T-helper 2 cell treated with Interferon-gamma antibody and Interleukin-4, amounts not matched to agents 100 ng/mL and 5 ng/mL, for 36 hours (primary cell): Measurements from ENCODE around the gene CELF1. TPM values are rescaled to one million over a fixed set of nuclear protein-coding genes. Genes with fewer than 3 reads are reported as not detected.
"Not testable (repeated sequence)": the region's sequence is repeated elsewhere in the genome, so short reads cannot be mapped to it uniquely, and the experiment has no call there.

Experiments
- intact Hi-C: fragments of 100-400 bp; cut with micrococcal nuclease; formaldehyde crosslinking; loops from one replicate; pipeline ENCODE4 v1.15.1; 2023
- total RNA-seq: library from RNA; stranded (reverse); gene quantifications from 2 replicates; pipeline ENCODE4 v1.2.3, GENCODE V29; 2022

Gene CELF1
- total RNA-seq, 1 donor from 2014 or later: 115 TPM

- intact Hi-C loops: loop anchor here (1.0 to 5.0 kb wide), 3 partner anchors 11 to 360 kb away; partner anchors contain the start of gene NUP160
These were observed 24.6 kb upstream of the CELF1 start for GRCh38 chr11:47577460-47578041.

GRCh38 chr11:47573321-47573720 lies 20.4 kb upstream of the CELF1 start:
- intact Hi-C loops: no loop called here

- intact Hi-C loops: no loop called here
These were observed 19.9 kb upstream of the CELF1 start for GRCh38 chr11:47572715-47573255.

- intact Hi-C loops: no loop called here
These were observed 19.0 kb upstream of the CELF1 start for GRCh38 chr11:47571895-47572294.

GRCh38 chr11:47571357-47571729 lies 18.4 kb upstream of the CELF1 start:
- intact Hi-C loops: no loop called here

- intact Hi-C loops: no loop called here
These were observed 17.9 kb upstream of the CELF1 start for GRCh38 chr11:47570651-47571356.

GRCh38 chr11:47569646-47570045 lies 16.7 kb upstream of the CELF1 start:
- intact Hi-C loops: no loop called here

- intact Hi-C loops: loop anchor here (1.0 kb wide), 1 partner anchor 12 kb away; the partner anchor contains the start of gene KBTBD4
These were observed 13.3 kb upstream of the CELF1 start for GRCh38 chr11:47566149-47566698.

- intact Hi-C loops: loop anchor here (1.0 kb wide), 2 partner anchors 12 to 13 kb away; partner anchors contain the start of genes CELF1 and KBTBD4
These were observed 12.6 kb upstream of the CELF1 start, which contains the start of gene PTPMT1 for GRCh38 chr11:47565340-47566148. PTPMT1 (plus strand) TSS chr11:47565599; CDS start chr11:47565623, 24 bp downstream.

GRCh38 chr11:47564933-47565339 lies 12.0 kb upstream of the CELF1 start:
- intact Hi-C loops: loop anchor here (1.0 kb wide), 1 partner anchor 12 kb away; the partner anchor contains the start of gene CELF1

- intact Hi-C loops: not testable (repeated sequence)
These were observed 11.4 kb upstream of the CELF1 start for GRCh38 chr11:47564366-47564765.

GRCh38 chr11:47562393-47562792 lies 9.5 kb upstream of the CELF1 start:
- intact Hi-C loops: not testable (repeated sequence)

GRCh38 chr11:47560426-47560825 lies 7.5 kb upstream of the CELF1 start:
- intact Hi-C loops: no loop called here

GRCh38 chr11:47558695-47559094 lies 5.8 kb upstream of the CELF1 start:
- intact Hi-C loops: no loop called here

- intact Hi-C loops: not testable (repeated sequence)
These were observed 4.1 kb upstream of the CELF1 start for GRCh38 chr11:47557004-47557403.

- intact Hi-C loops: loop anchor here (1.0 to 5.0 kb wide), 9 partner anchors 12 to 339 kb away; partner anchors contain the start of genes AGBL2, DDB2, FNBP4 and NDUFS3
These were observed 443 bp upstream of the CELF1 start for GRCh38 chr11:47553406-47553743.

GRCh38 chr11:47552056-47552565 lies 821 bp downstream of the CELF1 start:
- intact Hi-C loops: loop anchor here (1.0 to 5.0 kb wide), 4 partner anchors 41 to 337 kb away; partner anchors contain the start of genes DDB2, MTCH2 and SLC39A13

- intact Hi-C loops: loop anchor here (5.0 kb wide), 1 partner anchor 144 kb away; the partner anchor contains the start of gene SLC39A13
These were observed 1.8 kb downstream of the CELF1 start for GRCh38 chr11:47551086-47551485.

- intact Hi-C loops: loop anchor here (5.0 kb wide), 1 partner anchor 143 kb away; the partner anchor contains the start of gene SLC39A13
These were observed 2.5 kb downstream of the CELF1 start for GRCh38 chr11:47550288-47551047.

- intact Hi-C loops: not testable (repeated sequence)
These were observed 6.7 kb downstream of the CELF1 start for GRCh38 chr11:47546274-47546673.
